ENCODE measurements around the gene ZBTB20.

Gene ZBTB20

DNA sequence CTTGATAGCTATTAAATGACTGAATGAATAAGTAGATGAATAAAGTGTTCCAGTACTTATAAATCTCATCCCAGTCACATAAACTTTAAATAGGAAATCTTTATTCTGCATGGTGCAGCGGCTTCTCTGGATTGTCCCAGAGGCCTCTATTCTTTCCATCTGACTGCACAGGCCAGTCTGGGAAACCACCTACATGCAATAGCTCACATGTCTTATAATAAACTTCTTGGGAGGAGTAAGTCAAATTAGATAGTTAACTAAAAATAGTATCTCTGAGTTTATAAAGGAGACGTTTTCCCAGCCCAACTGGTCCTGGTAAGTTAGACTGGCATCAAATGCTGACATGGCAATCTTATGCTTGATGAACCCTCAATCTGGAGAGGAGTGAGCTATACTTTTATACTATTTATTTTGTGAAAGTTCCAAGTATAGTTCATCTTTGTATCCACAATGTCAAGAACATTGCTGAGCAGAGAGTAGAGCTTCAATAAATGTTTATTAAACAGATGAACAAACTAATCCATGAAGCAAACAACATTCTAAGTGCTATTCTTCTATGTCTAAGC is 435.7 kb downstream of the ZBTB20 start:
- DNase-seq (ENCODE audit: low read depth) = no peak
- H3K4me3 ChIP-seq (ENCODE audit: control insufficient read depth, low read depth, low read length) = no peak overlapping the region
- TF ChIP-seq, protein P1, sequence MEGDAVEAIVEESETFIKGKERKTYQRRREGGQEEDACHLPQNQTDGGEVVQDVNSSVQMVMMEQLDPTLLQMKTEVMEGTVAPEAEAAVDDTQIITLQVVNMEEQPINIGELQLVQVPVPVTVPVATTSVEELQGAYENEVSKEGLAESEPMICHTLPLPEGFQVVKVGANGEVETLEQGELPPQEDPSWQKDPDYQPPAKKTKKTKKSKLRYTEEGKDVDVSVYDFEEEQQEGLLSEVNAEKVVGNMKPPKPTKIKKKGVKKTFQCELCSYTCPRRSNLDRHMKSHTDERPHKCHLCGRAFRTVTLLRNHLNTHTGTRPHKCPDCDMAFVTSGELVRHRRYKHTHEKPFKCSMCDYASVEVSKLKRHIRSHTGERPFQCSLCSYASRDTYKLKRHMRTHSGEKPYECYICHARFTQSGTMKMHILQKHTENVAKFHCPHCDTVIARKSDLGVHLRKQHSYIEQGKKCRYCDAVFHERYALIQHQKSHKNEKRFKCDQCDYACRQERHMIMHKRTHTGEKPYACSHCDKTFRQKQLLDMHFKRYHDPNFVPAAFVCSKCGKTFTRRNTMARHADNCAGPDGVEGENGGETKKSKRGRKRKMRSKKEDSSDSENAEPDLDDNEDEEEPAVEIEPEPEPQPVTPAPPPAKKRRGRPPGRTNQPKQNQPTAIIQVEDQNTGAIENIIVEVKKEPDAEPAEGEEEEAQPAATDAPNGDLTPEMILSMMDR (conservative IDR thresholded peaks at IDR 0.05; ENCODE audit: control insufficient read depth, insufficient read depth, low read depth, low read length) = no peak

DNA sequence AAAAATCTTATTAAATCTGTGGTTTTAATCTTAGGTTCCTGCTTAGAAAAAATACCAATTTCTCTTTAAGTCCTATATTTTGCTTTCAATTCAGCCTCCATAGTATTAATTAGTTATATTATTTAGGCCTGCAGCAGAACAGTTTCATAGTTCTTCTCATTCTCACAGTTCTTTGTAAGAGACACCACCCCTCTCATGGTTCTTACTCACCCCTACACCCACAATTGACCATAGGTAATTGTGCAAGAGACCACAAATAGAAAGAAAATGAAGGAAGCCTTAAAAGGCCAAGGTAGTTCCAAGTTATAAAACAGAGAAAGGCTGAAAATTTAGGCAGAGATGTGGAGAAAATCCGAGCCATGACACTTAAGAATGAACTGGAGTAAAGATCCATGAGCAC is 438.0 kb downstream of the ZBTB20 start:
- DNase-seq (ENCODE audit: low read depth) = peak; percentile 82
- TF ChIP-seq, protein P1 (conservative IDR thresholded peaks at IDR 0.05; ENCODE audit: control insufficient read depth, insufficient read depth, low read depth, low read length) = no peak
- no peak overlapping the region for H3K4me3 ChIP-seq (ENCODE audit: control insufficient read depth, low read depth, low read length)

DNA sequence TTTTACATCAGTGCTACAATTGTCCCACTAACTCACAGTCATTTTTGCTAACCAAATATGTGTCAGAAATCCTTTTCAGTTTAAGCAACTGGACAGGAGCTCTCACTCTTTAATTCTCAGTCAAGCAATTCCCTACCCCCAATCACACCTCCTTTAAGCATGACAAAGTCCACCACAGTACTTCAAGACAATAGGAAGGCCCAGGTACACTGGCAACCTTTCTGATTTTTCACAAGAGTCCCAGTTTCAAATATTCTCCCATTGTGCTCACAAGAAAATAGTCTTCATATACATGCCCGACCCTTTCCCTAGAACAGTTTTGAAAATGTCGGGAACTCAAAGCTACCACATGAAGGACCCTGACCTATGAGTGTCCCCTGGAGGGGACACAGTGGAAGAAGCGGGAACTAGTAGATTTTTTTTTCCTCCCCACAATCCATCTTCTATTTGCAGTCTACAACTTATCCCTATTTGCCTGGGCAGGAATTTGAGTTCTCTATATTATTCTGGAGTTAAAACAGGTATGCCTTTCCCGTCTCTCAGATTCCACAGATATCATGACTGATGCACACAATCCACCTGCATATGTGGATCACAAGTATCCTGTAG is 439.7 kb downstream of the ZBTB20 start:
- TF ChIP-seq, protein P1 (conservative IDR thresholded peaks at IDR 0.05; ENCODE audit: control insufficient read depth, insufficient read depth, low read depth, low read length) = no peak
- no peak for DNase-seq (ENCODE audit: low read depth)
- H3K4me3 ChIP-seq (ENCODE audit: control insufficient read depth, low read depth, low read length) = no peak overlapping the region

DNA sequence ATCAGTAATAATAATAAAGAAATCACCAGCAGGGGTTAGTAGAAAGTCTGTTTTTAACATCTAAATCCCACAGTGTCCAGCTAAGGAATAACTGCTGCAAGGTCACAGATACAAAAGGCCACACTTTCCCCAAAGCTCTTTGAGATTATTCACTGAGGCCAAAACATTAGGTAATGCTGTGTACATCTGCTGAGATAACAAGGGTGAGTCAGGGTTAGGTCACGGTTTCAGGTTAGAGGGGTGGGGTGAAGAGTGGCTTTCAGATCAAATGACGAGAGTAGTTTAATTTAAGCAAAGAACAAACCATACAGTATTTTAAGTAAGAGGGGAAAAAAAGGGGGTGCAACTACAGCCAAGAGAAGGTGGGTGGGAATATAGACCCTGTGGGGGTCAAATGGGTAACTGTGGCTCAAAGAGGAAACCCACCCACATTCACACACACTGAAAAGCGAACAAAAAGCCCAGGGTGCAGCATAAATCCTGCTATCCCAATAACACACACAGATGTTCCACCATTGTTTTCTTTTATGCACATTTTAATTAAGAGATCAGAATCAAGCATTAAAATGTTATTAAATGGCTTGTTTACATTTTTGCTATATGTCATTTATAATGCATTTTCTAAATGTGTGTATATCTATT is 440.4 kb downstream of the ZBTB20 start:
- peak; percentile 87 for DNase-seq (ENCODE audit: low read depth)
- TF ChIP-seq, protein P1 (conservative IDR thresholded peaks at IDR 0.05; ENCODE audit: control insufficient read depth, insufficient read depth, low read depth, low read length) = no peak
- no peak overlapping the region for H3K4me3 ChIP-seq (ENCODE audit: control insufficient read depth, low read depth, low read length)

DNA sequence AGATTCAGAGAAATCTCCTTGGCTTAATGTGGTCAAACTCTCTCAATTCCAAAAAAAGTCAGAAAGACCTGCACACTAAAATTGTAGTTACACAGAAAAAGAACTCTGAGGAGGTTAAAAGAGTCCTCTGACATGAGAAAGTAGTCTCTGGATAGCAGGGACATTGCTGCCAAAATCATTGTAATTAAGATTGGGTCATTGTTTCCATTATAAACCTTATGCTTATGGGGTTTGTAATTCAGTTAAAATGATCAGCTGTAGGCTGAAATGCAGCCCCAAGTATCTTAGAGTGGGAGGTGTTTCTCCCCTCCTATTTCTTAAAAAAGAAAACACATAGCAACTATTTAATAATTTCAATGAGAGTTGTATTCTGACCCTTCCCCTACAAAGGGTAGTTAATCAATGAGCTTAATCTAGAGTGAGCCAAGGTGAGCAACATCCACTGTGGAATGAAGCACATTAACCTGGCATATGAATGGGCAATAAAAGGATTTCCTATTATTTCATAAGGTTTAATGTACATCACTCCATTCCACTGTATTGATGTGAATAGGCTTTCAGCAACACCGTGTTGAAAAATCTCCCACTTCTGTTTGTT is 446.4 kb downstream of the ZBTB20 start:
- DNase-seq (ENCODE audit: low read depth) = no peak
- no peak overlapping the region for H3K4me3 ChIP-seq (ENCODE audit: control insufficient read depth, low read depth, low read length)
- TF ChIP-seq, protein P1 (conservative IDR thresholded peaks at IDR 0.05; ENCODE audit: control insufficient read depth, insufficient read depth, low read depth, low read length) = no peak

DNA sequence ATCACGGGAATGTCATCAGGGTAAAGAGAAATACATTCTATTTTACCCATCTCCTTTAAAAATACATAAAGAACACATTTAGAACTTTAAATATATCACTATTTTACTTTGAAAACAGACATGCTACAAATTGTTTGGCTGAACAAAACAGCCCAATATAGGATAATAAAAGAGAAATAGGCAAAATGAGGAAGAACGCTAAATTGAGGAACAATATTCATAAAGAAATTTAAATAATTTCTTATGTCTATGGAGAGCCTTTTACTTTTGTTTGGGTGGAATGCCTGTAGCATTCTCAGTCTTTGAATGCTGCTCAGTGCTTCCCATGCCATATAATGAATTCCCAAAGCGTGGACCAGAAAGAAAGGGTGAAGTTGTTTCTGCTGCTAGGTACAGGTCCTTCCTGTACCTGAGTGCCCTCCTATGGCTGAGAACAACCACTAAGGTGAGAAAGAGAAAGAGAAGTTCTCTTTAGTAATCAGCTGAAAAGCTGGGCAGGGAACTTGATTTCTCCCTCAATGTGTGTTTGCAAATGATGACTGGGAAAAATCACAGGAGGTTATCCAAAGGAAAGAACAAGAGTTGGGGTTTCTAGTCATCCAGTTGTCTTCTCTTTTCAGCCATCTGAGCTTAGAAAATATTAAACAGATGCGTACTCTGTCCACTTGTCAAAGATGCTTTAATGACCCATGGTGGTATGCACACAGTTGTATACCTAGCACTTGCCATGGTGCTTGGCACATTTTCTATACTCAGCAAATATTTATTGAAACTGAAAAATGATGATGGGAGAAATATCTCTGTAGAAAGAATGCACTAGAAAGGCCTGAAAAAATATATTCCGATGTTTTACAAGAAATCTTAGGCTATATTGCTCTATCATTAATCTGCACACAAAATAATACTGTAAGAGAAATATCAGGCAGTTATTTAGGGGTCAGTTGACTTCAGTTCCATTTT is 448.7 kb downstream of the ZBTB20 start:
- no peak overlapping the region for H3K4me3 ChIP-seq (ENCODE audit: control insufficient read depth, low read depth, low read length)
- no peak for DNase-seq (ENCODE audit: low read depth)
- TF ChIP-seq, protein P1 (conservative IDR thresholded peaks at IDR 0.05; ENCODE audit: control insufficient read depth, insufficient read depth, low read depth, low read length) = no peak
